T-helper 2 cell (primary cell): Measurements from ENCODE around the gene SIPA1L3.

Source experiments
- DNase-seq, 5 experiments: peaks; one replicate each; pipeline versions ENCODE4 v3.0.0 to v3.0.0-alpha.2; 2012 to 2022

Gene SIPA1L3

GRCh38 chr19:37980419-37981170, 73.6 kb downstream of the SIPA1L3 start:
- no peak for DNase-seq

GRCh38 chr19:37981785-37982475, 74.9 kb downstream of the SIPA1L3 start:
- no peak for DNase-seq

GRCh38 chr19:37982655-37983054, 75.6 kb downstream of the SIPA1L3 start:
- no peak for DNase-seq

GRCh38 chr19:37983153-37983552, 76.1 kb downstream of the SIPA1L3 start:
- DNase-seq: no peak

GRCh38 chr19:37983916-37984315, 76.9 kb downstream of the SIPA1L3 start:
- DNase-seq: no peak

GRCh38 chr19:37986048-37986750, 79.2 kb downstream of the SIPA1L3 start:
- no peak for DNase-seq

GRCh38 chr19:37987356-37988332, 80.6 kb downstream of the SIPA1L3 start:
- DNase-seq: no peak

- DNase-seq: no peak
These were observed 82.0 kb downstream of the SIPA1L3 start for GRCh38 chr19:37988758-37989635.

GRCh38 chr19:37989855-37990254, 82.8 kb downstream of the SIPA1L3 start:
- DNase-seq: no peak

GRCh38 chr19:37990362-37990761, 83.4 kb downstream of the SIPA1L3 start:
- no peak for DNase-seq

GRCh38 chr19:37991176-37991835, 84.3 kb downstream of the SIPA1L3 start:
- DNase-seq: no peak

GRCh38 chr19:37991841-37992248, 84.8 kb downstream of the SIPA1L3 start:
- no peak for DNase-seq

- DNase-seq: no peak
These were observed 85.8 kb downstream of the SIPA1L3 start for GRCh38 chr19:37992761-37993160.

GRCh38 chr19:37994823-37995130, 87.8 kb downstream of the SIPA1L3 start:
- DNase-seq: no peak

GRCh38 chr19:37995346-37995745, 88.3 kb downstream of the SIPA1L3 start:
- no peak for DNase-seq

- DNase-seq: no peak
These were observed 90.9 kb downstream of the SIPA1L3 start for GRCh38 chr19:37997911-37998344.

GRCh38 chr19:37998801-37999308, 91.8 kb downstream of the SIPA1L3 start:
- no peak for DNase-seq

GRCh38 chr19:37999309-38000213, 92.6 kb downstream of the SIPA1L3 start:
- no peak for DNase-seq

GRCh38 chr19:38001158-38001781, 94.3 kb downstream of the SIPA1L3 start:
- no peak for DNase-seq
